Measurements from ENCODE around the gene BIRC2.

Gene BIRC2

DNA sequence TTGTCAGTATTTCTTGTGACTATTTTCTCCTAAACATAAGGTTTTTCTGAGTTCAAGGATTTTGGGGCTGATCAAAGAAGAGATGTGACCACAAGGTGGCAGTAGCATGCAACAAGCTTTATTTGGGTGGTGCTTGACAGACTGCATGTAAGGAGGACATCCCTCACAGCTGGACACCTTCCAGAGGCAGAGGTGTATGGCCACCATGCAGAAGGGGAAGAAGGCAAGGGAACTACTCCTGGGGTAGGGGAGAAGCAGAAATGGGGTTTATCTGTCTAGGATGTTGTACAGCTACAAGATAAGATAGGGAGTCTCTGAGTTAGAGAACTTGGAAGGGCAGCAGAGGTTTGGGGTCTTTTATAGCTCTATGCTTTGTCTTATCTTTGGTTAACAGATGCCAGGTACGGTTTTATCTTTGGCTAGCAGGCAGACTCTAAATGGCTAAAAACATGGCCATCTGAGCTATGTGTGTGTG is 5.1 kb upstream of the BIRC2 start:
- H3K79me1 ChIP-seq (replicated peaks; ENCODE audit: low read length, poor library complexity, severe bottlenecking), result no peaks in the 10 kb centered on the region
- no peaks in the 10 kb centered on the region for H3K36me3 ChIP-seq (ENCODE audit: control insufficient read depth in 1 of 2, insufficient read depth in 2 of 2, low read depth in 1 of 2, low read length in 2 of 2)
- peak overlapping the region in 1 of 2 experiments; percentile 95 for H2BK12ac ChIP-seq (ENCODE audit: low read length in 2 of 2)
- H2AK5ac ChIP-seq (ENCODE audit: low read length, severe bottlenecking), result no peak overlapping the region
- no peak overlapping the region for H3K18ac ChIP-seq (ENCODE audit: low read depth in 1 of 2, low read length in 2 of 2)
- H4K8ac ChIP-seq (ENCODE audit: low read length), result no peak overlapping the region
- no peak overlapping the region for H2AFZ ChIP-seq (ENCODE audit: low read depth, low read length)
- H3K14ac ChIP-seq (ENCODE audit: low read length in 2 of 2), result no peak overlapping the region
- no peaks in the 10 kb centered on the region for H3K27me3 ChIP-seq (ENCODE audit: control insufficient read depth in 1 of 2, insufficient read depth in 1 of 2, low read length in 2 of 2)
- no peak overlapping the region for H3K4me2 ChIP-seq (ENCODE audit: low read length, poor library complexity, severe bottlenecking)
- DNase-seq, result peak; percentile 84
- H3K9ac ChIP-seq (ENCODE audit: low read length), result no peak overlapping the region
- H3K27ac ChIP-seq (ENCODE audit: low read length, poor library complexity, severe bottlenecking), result no peak overlapping the region
- H3K4ac ChIP-seq (ENCODE audit: low read depth in 1 of 2, low read length in 2 of 2), result no peak overlapping the region
- 43% methylated on average over 1 of the region's 1 CpG for WGBS
- no peak overlapping the region for H2BK15ac ChIP-seq (ENCODE audit: low read depth, poor library complexity, severe bottlenecking)
- H2BK120ac ChIP-seq (ENCODE audit: low read depth, low read length), result no peak overlapping the region
- no peak overlapping the region for H2BK5ac ChIP-seq (ENCODE audit: low read depth, low read length, poor library complexity, severe bottlenecking)
- no peak overlapping the region for H3K4me3 ChIP-seq (ENCODE audit: insufficient read depth in 1 of 2, low read depth in 1 of 2, low read length in 2 of 2)
- H3K9me3 ChIP-seq (ENCODE audit: control insufficient read depth, low read length), result no peaks in the 10 kb centered on the region
- H3K4me1 ChIP-seq (ENCODE audit: control insufficient read depth, insufficient read depth, low read depth, low read length), result no peaks in the 10 kb centered on the region
- H3K23ac ChIP-seq (ENCODE audit: low read length in 2 of 2), result no peak overlapping the region
- no peak overlapping the region for H4K91ac ChIP-seq (ENCODE audit: low read length)

DNA sequence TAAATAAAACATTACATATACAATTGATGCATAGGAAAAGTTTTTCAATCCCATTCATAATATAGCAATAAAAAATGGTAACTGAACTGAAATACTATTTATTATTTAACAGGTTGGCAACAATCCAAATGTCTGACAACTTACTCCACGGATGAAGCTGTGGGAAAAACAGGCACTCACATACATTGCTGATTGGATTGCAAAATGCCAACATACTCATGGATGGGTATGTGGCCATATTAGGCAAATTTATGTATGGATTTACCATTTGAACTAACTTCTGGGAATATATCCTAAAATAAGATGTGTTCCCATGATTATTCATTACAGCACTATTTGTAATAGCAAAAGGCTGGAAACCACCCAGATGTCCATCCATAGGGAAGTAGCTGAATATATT is 3.2 kb upstream of the BIRC2 start:
- Histone ChIP-seq H3K27me3 (ENCODE audit: control insufficient read depth in 1 of 2, insufficient read depth in 1 of 2, low read length in 2 of 2) (no peaks in the 10 kb centered on the region), H4K91ac (ENCODE audit: low read length) (no peak overlapping the region), H2BK5ac (ENCODE audit: low read depth, low read length, poor library complexity, severe bottlenecking) (no peak overlapping the region), H3K79me1 (replicated peaks; ENCODE audit: low read length, poor library complexity, severe bottlenecking) (no peaks in the 10 kb centered on the region), H2BK120ac (ENCODE audit: low read depth, low read length) (no peak overlapping the region), H3K36me3 (ENCODE audit: control insufficient read depth in 1 of 2, insufficient read depth in 2 of 2, low read depth in 1 of 2, low read length in 2 of 2) (no peaks in the 10 kb centered on the region), H3K23ac (ENCODE audit: low read length in 2 of 2) (no peak overlapping the region), H3K9me3 (ENCODE audit: control insufficient read depth, low read length) (no peaks in the 10 kb centered on the region), H2BK12ac (ENCODE audit: low read length in 2 of 2) (no peak overlapping the region), H3K27ac (ENCODE audit: low read length, poor library complexity, severe bottlenecking) (no peak overlapping the region), H2BK15ac (ENCODE audit: low read depth, poor library complexity, severe bottlenecking) (no peak overlapping the region), H3K14ac (ENCODE audit: low read length in 2 of 2) (no peak overlapping the region), H3K4ac (ENCODE audit: low read depth in 1 of 2, low read length in 2 of 2) (no peak overlapping the region), H3K4me2 (ENCODE audit: low read length, poor library complexity, severe bottlenecking) (no peak overlapping the region), H4K8ac (ENCODE audit: low read length) (no peak overlapping the region), H2AK5ac (ENCODE audit: low read length, severe bottlenecking) (no peak overlapping the region), H3K4me3 (ENCODE audit: insufficient read depth in 1 of 2, low read depth in 1 of 2, low read length in 2 of 2) (no peak overlapping the region), H3K4me1 (ENCODE audit: control insufficient read depth, insufficient read depth, low read depth, low read length) (no peaks in the 10 kb centered on the region), H3K9ac (ENCODE audit: low read length) (no peak overlapping the region), H3K18ac (ENCODE audit: low read depth in 1 of 2, low read length in 2 of 2) (no peak overlapping the region), H2AFZ (ENCODE audit: low read depth, low read length) (no peak overlapping the region)
- DNase-seq, result peak; percentile 16
- 50% methylated on average over 1 of the region's 1 CpG for WGBS

DNA sequence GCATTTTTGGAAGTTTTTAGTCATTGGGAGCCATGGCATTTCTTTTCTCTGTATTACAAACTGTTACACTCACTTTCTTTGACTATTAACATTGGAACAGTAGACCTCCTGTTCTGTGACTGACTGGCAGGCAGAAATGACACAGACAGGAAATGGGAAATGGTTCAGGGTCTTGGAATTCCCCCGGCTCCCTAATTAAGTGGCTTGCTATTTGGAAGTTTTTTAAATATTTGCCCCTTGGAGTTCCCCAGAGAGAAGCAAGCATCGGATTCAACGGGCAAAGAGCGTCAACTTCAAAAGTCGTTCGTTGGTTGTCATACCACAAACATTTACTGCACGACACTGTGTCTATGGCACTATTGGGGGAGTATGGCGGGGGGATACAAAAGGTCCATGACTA is 1.1 kb upstream of the BIRC2 start:
- under 1% methylated on average over 6 of the region's 8 CpGs for WGBS
- no peaks in the 10 kb centered on the region for H3K27me3 ChIP-seq (ENCODE audit: control insufficient read depth in 1 of 2, insufficient read depth in 1 of 2, low read length in 2 of 2)

DNA sequence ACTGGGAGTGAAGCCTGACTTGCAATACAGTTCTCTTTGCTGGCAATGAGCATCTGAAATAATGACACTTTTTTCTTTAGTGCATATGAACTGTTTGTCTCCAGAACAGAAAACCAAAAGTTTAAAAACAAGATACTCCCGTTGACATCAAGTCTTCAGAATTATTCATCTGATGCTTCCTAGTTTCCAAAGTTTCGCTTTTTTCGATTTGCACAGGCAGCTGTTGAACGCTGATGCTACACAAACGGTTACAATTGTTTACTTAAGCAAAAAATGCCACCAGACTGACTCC is 612 bp upstream of the BIRC2 start:
- H3K79me1 ChIP-seq (replicated peaks; ENCODE audit: low read length, poor library complexity, severe bottlenecking), result no peaks in the 10 kb centered on the region
- H3K36me3 ChIP-seq (ENCODE audit: control insufficient read depth in 1 of 2, insufficient read depth in 2 of 2, low read depth in 1 of 2, low read length in 2 of 2), result peaks cover 3 to 20% of the 10 kb centered on the region in 2 experiments
- H3K14ac ChIP-seq (ENCODE audit: low read length in 2 of 2), result no peak overlapping the region
- peak overlapping the region; percentile 96 to 97 for H3K18ac ChIP-seq (ENCODE audit: low read depth in 1 of 2, low read length in 2 of 2)
- peak overlapping the region; percentile 96 for H3K9ac ChIP-seq (ENCODE audit: low read length)
- no peak overlapping the region for H3K23ac ChIP-seq (ENCODE audit: low read length in 2 of 2)
- H3K27ac ChIP-seq (ENCODE audit: low read length, poor library complexity, severe bottlenecking), result peak overlapping the region; percentile 95
- no peak overlapping the region for H2BK15ac ChIP-seq (ENCODE audit: low read depth, poor library complexity, severe bottlenecking)
- peak overlapping the region; percentile 63 to 97 for H3K4me3 ChIP-seq (ENCODE audit: insufficient read depth in 1 of 2, low read depth in 1 of 2, low read length in 2 of 2)
- peak overlapping the region; percentile 75 for H2BK5ac ChIP-seq (ENCODE audit: low read depth, low read length, poor library complexity, severe bottlenecking)
- DNase-seq, result no peak
- no peaks in the 10 kb centered on the region for H3K4me1 ChIP-seq (ENCODE audit: control insufficient read depth, insufficient read depth, low read depth, low read length)
- peak overlapping the region in 1 of 2 experiments; percentile 82 for H2BK12ac ChIP-seq (ENCODE audit: low read length in 2 of 2)
- H2AK5ac ChIP-seq (ENCODE audit: low read length, severe bottlenecking), result no peak overlapping the region
- no peaks in the 10 kb centered on the region for H3K27me3 ChIP-seq (ENCODE audit: control insufficient read depth in 1 of 2, insufficient read depth in 1 of 2, low read length in 2 of 2)
- 0% methylated on average over 5 of the region's 5 CpGs for WGBS
- no peaks in the 10 kb centered on the region for H3K9me3 ChIP-seq (ENCODE audit: control insufficient read depth, low read length)
- H3K4ac ChIP-seq (ENCODE audit: low read depth in 1 of 2, low read length in 2 of 2), result peak overlapping the region in 1 of 2 experiments; percentile 50
- H4K91ac ChIP-seq (ENCODE audit: low read length), result peak overlapping the region; percentile 98
- peak overlapping the region; percentile 89 for H3K4me2 ChIP-seq (ENCODE audit: low read length, poor library complexity, severe bottlenecking)
- no peak overlapping the region for H2BK120ac ChIP-seq (ENCODE audit: low read depth, low read length)
- H4K8ac ChIP-seq (ENCODE audit: low read length), result peak overlapping the region; percentile 89
- peak overlapping the region; percentile 33 for H2AFZ ChIP-seq (ENCODE audit: low read depth, low read length)

More for the DNA sequence above, 1.1 kb upstream of the BIRC2 start:
- DNase-seq, result peak; percentile 91
- Histone ChIP-seq H3K4me3 (ENCODE audit: insufficient read depth in 1 of 2, low read depth in 1 of 2, low read length in 2 of 2) (peak overlapping the region in 1 of 2 experiments; percentile 97), H2AFZ (ENCODE audit: low read depth, low read length) (no peak overlapping the region), H3K4me2 (ENCODE audit: low read length, poor library complexity, severe bottlenecking) (peak overlapping the region; percentile 89), H2AK5ac (ENCODE audit: low read length, severe bottlenecking) (no peak overlapping the region), H2BK15ac (ENCODE audit: low read depth, poor library complexity, severe bottlenecking) (no peak overlapping the region), H3K18ac (ENCODE audit: low read depth in 1 of 2, low read length in 2 of 2) (peak overlapping the region in 1 of 2 experiments; percentile 53), H2BK5ac (ENCODE audit: low read depth, low read length, poor library complexity, severe bottlenecking) (peak overlapping the region; percentile 38), H2BK12ac (ENCODE audit: low read length in 2 of 2) (no peak overlapping the region), H3K9me3 (ENCODE audit: control insufficient read depth, low read length) (no peaks in the 10 kb centered on the region), H3K23ac (ENCODE audit: low read length in 2 of 2) (no peak overlapping the region), H2BK120ac (ENCODE audit: low read depth, low read length) (no peak overlapping the region), H3K79me1 (replicated peaks; ENCODE audit: low read length, poor library complexity, severe bottlenecking) (no peaks in the 10 kb centered on the region), H4K8ac (ENCODE audit: low read length) (no peak overlapping the region), H3K9ac (ENCODE audit: low read length) (peak overlapping the region; percentile 96), H3K14ac (ENCODE audit: low read length in 2 of 2) (no peak overlapping the region), H3K36me3 (ENCODE audit: control insufficient read depth in 1 of 2, insufficient read depth in 2 of 2, low read depth in 1 of 2, low read length in 2 of 2) (peaks cover 0 to 15% of the 10 kb centered on the region in 2 experiments), H3K4ac (ENCODE audit: low read depth in 1 of 2, low read length in 2 of 2) (no peak overlapping the region), H3K4me1 (ENCODE audit: control insufficient read depth, insufficient read depth, low read depth, low read length) (no peaks in the 10 kb centered on the region), H4K91ac (ENCODE audit: low read length) (no peak overlapping the region), H3K27ac (ENCODE audit: low read length, poor library complexity, severe bottlenecking) (peak overlapping the region; percentile 95)

Measured in mesenchymal stem cell (in vitro differentiated cells and primary cell).